IMR-90 (cell line): ENCODE measurements around the gene NPNT. TPM values are rescaled to one million over a fixed set of nuclear protein-coding genes. Genes with fewer than 3 reads are reported as not detected.

Experiments
- ATAC-seq: fragments of 200-7000 bp; cut with Tn5 transposase; 2 replicates; pipeline ENCODE4 v1.9.1; 2020; ENCODE audit warnings: low read depth, mild to moderate bottlenecking, moderate library complexity
- BruUV-seq: library from RNA; stranded (reverse); fragments of 400-500 nt; replicated peaks from 2 replicates; lab custom pipeline; 2021; lab: Mats Ljungman, UMichigan
- CTCF ChIA-PET: fragments of 300-600 bp; formaldehyde crosslinking; extraction: SDS; loops from one replicate; lab custom pipeline; 2021; ENCODE audit warnings: antibody characterized with exemption; lab: Yijun Ruan, JAX
- POLR2A ChIA-PET: fragments of 300-600 bp; sonication (Branson Sonifier 250); formaldehyde crosslinking; loops from one replicate; lab custom pipeline; 2022; ENCODE audit warnings: antibody characterized with exemption; ENCODE audit not compliant: unreplicated experiment; lab: Charles Lee
- DNase-seq: peaks from one replicate; pipeline ENCODE4 v3.0.0; 2013
- H2AFZ ChIP-seq: replicated peaks from 2 replicates; pipeline ENCODE3; 2013; ENCODE audit warnings: low read length, mild to moderate bottlenecking; ENCODE audit not compliant: poor library complexity
- H2AK5ac ChIP-seq: 2 replicates; pipeline ENCODE4 v1.6.1; 2013; ENCODE audit warnings: low read depth, low read length, inconsistent platforms
- H2AK9ac ChIP-seq: replicated peaks from 2 replicates; pipeline ENCODE3; 2013; ENCODE audit warnings: mild to moderate bottlenecking, low read depth, low read length, moderate library complexity; ENCODE audit not compliant: poor library complexity
- H2BK120ac ChIP-seq: 2 replicates; pipeline ENCODE4 v1.6.1; 2013; ENCODE audit warnings: low read depth, low read length, inconsistent platforms
- H2BK15ac ChIP-seq: 3 replicates; pipeline ENCODE4 v1.6.1; 2013; ENCODE audit warnings: low read depth, low read length, inconsistent platforms
- H2BK20ac ChIP-seq: 2 replicates; pipeline ENCODE4 v1.6.1; 2013; ENCODE audit warnings: low read depth, mild to moderate bottlenecking, inconsistent platforms, low read length, moderate library complexity
- H2BK5ac ChIP-seq: 2 replicates; pipeline ENCODE4 v1.6.1; 2013; ENCODE audit warnings: mild to moderate bottlenecking, low read depth, low read length, inconsistent platforms; ENCODE audit not compliant: poor library complexity, severe bottlenecking
- H3K14ac ChIP-seq: replicated peaks from 2 replicates; pipeline ENCODE4 v1.6.1; 2013; ENCODE audit warnings: low read depth, low read length, inconsistent platforms
- H3K18ac ChIP-seq: 2 replicates; pipeline ENCODE4 v1.6.1; 2013; ENCODE audit warnings: low read depth, low read length, control low read depth
- H3K23ac ChIP-seq: 2 replicates; pipeline ENCODE4 v1.6.1; 2013; ENCODE audit warnings: low read depth, low read length, inconsistent platforms
- H3K27ac ChIP-seq: 2 replicates; pipeline ENCODE4 v1.5.1; 2013; ENCODE audit warnings: mild to moderate bottlenecking, control low read depth, low read length; ENCODE audit not compliant: insufficient read depth
- H3K27me3 ChIP-seq: 2 replicates; pipeline ENCODE4 v1.6.1; 2013; ENCODE audit warnings: low read length; ENCODE audit not compliant: control insufficient read depth, insufficient read depth
- H3K36me3 ChIP-seq: 2 replicates; pipeline ENCODE4 v1.6.1; 2013; ENCODE audit warnings: low read length, mixed read lengths; ENCODE audit not compliant: control insufficient read depth, insufficient read depth
- H3K4ac ChIP-seq: 2 replicates; pipeline ENCODE4 v1.6.1; 2013; ENCODE audit warnings: low read depth, low read length, inconsistent platforms
- H3K4me1 ChIP-seq: 2 replicates; pipeline ENCODE4 v1.6.1; 2013; ENCODE audit warnings: low read length, mixed read lengths; ENCODE audit not compliant: control insufficient read depth, insufficient read depth
- H3K4me2 ChIP-seq: 2 replicates; pipeline ENCODE4 v1.6.1; 2013; ENCODE audit warnings: low read depth, mild to moderate bottlenecking, control low read depth, low read length, moderate library complexity
- H3K4me3 ChIP-seq: 2 replicates; pipeline ENCODE4 v1.5.1; 2013; ENCODE audit warnings: low read depth, mild to moderate bottlenecking, control low read depth, low read length, moderate library complexity; ENCODE audit not compliant: insufficient read depth
- H3K56ac ChIP-seq: 2 replicates; pipeline ENCODE4 v1.6.1; 2013; ENCODE audit warnings: low read length, inconsistent platforms; ENCODE audit not compliant: insufficient read depth; ENCODE audit errors: extremely low read depth
- H3K79me1 ChIP-seq, 2 experiments: 2 replicates each; pipeline ENCODE4 v1.6.1; 2013; ENCODE audit warnings: low read length in 2 of 2, inconsistent platforms in 1 of 2, low read depth in 1 of 2
- H3K9ac ChIP-seq: 2 replicates; pipeline ENCODE4 v1.6.1; 2013; ENCODE audit warnings: low read depth, low read length, control low read depth
- H3K9me1 ChIP-seq: 2 replicates; pipeline ENCODE4 v1.6.1; 2013; ENCODE audit warnings: low read length, inconsistent platforms; ENCODE audit not compliant: insufficient read depth
- H3K9me3 ChIP-seq: 2 replicates; pipeline ENCODE4 v1.6.1; 2013; ENCODE audit warnings: low read length; ENCODE audit not compliant: control insufficient read depth, insufficient read depth
- H4K20me1 ChIP-seq: 2 replicates; pipeline ENCODE4 v1.6.1; 2013; ENCODE audit warnings: low read length, inconsistent platforms; ENCODE audit not compliant: insufficient read depth
- H4K5ac ChIP-seq: 2 replicates; pipeline ENCODE4 v1.6.1; 2013; ENCODE audit warnings: mild to moderate bottlenecking, low read depth, low read length, control low read depth
- H4K8ac ChIP-seq, 2 experiments: 2 replicates each; pipeline ENCODE4 v1.6.1; 2013; ENCODE audit warnings: low read depth in 2 of 2, low read length in 2 of 2, control low read depth in 1 of 2, inconsistent platforms in 1 of 2
- H4K91ac ChIP-seq: 2 replicates; pipeline ENCODE4 v1.6.1; 2013; ENCODE audit warnings: low read depth, low read length, inconsistent platforms; ENCODE audit not compliant: insufficient read depth
- BHLHE40 ChIP-seq: fragments of 150-350 bp; IDR thresholded peaks from 2 replicates; pipeline ENCODE4 v1.6.1; 2016; ENCODE audit warnings: mild to moderate bottlenecking, low read depth, low read length
- CEBPB ChIP-seq: IDR thresholded peaks from 2 replicates; pipeline ENCODE4 v1.6.1; 2012; ENCODE audit warnings: low read depth, low read length, improper control_type of control experiment
- CHD1 ChIP-seq: IDR thresholded peaks from 2 replicates; pipeline ENCODE4 v1.6.1; 2012; ENCODE audit warnings: low read depth, low read length, improper control_type of control experiment
- CTCF ChIP-seq: conservative IDR thresholded peaks from 2 replicates; pipeline ENCODE4 v1.5.1; 2012; ENCODE audit warnings: mild to moderate bottlenecking, low read depth, low read length, improper control_type of control experiment
- ELK1 ChIP-seq: fragments of 150-350 bp; IDR thresholded peaks from 2 replicates; pipeline ENCODE4 v1.6.1; 2016; ENCODE audit warnings: low read depth, mild to moderate bottlenecking, low read length, moderate library complexity, borderline replicate concordance
- FOS ChIP-seq: fragments of 150-350 bp; IDR thresholded peaks from 2 replicates; pipeline ENCODE4 v1.6.1; 2016; ENCODE audit warnings: low read depth, low read length
- MAFK ChIP-seq: IDR thresholded peaks from 2 replicates; pipeline ENCODE4 v1.6.1; 2012; ENCODE audit warnings: low read depth, low read length, improper control_type of control experiment
- MAZ ChIP-seq: IDR thresholded peaks from 2 replicates; pipeline ENCODE4 v1.6.1; 2012; ENCODE audit warnings: low read depth, mild to moderate bottlenecking, low read length, improper control_type of control experiment, moderate library complexity, borderline replicate concordance
- MXI1 ChIP-seq: IDR thresholded peaks from 2 replicates; pipeline ENCODE4 v1.6.1; 2012; ENCODE audit warnings: low read depth, mild to moderate bottlenecking, low read length, moderate library complexity, borderline replicate concordance
- NFE2L2 ChIP-seq: fragments of 150-350 bp; IDR thresholded peaks from 2 replicates; pipeline ENCODE4 v1.6.1; 2016; ENCODE audit warnings: low read depth, mild to moderate bottlenecking, low read length
- POLR2A ChIP-seq: IDR thresholded peaks from 2 replicates; pipeline ENCODE4 v1.6.1; 2012; ENCODE audit warnings: mild to moderate bottlenecking, low read depth, low read length
- RAD21 ChIP-seq: IDR thresholded peaks from 2 replicates; pipeline ENCODE4 v1.6.1; 2012; ENCODE audit warnings: low read length, improper control_type of control experiment
- RCOR1 ChIP-seq: IDR thresholded peaks from 2 replicates; pipeline ENCODE4 v1.6.1; 2012; ENCODE audit warnings: mild to moderate bottlenecking, low read length, improper control_type of control experiment; ENCODE audit not compliant: insufficient replicate concordance
- RFX5 ChIP-seq: IDR thresholded peaks from 2 replicates; pipeline ENCODE4 v1.8.0; 2012; ENCODE audit warnings: low read depth, mild to moderate bottlenecking, low read length, moderate library complexity
- SMC3 ChIP-seq: fragments of 150-350 bp; IDR thresholded peaks from 2 replicates; pipeline ENCODE4 v1.6.1; 2016; ENCODE audit warnings: low read depth, mild to moderate bottlenecking, antibody characterized with exemption, low read length, moderate library complexity
- USF2 ChIP-seq: fragments of 150-350 bp; IDR thresholded peaks from 2 replicates; pipeline ENCODE4 v1.6.1; 2017; ENCODE audit warnings: mild to moderate bottlenecking, antibody characterized with exemption, low read length, low read depth
- WGBS, 2 experiments: methylation state at CpG; one replicate each; pipeline versions ENCODE4 v1.1.5 to v1.1.7; 2013; ENCODE audit warnings: missing lambda C conversion rate in 2 of 2; ENCODE audit not compliant: insufficient read length in 1 of 2; ENCODE audit errors: extremely low coverage in 2 of 2; 5-methylcytosine and 5-hydroxymethylcytosine counted together
- dilution Hi-C: fragments of 300-500 bp; cut with HindIII; formaldehyde crosslinking; loops from one replicate; pipeline ENCODE4 v1.14.3; 2018; ENCODE audit warnings: low sequenced_read_pairs; ENCODE audit not compliant: unreplicated experiment
- in situ Hi-C: fragments of 300-500 bp; cut with MboI; formaldehyde crosslinking; loops from 3 replicates; pipeline ENCODE4 v1.14.3; 2019; ENCODE audit warnings: low sequenced_read_pairs, inconsistent platforms, mixed read lengths
- intact Hi-C: fragments of 100-400 bp; cut with micrococcal nuclease; formaldehyde crosslinking; loops from 2 replicates; pipeline ENCODE4 v1.10.0; 2022
- polyA plus RNA-seq, 3 experiments: library from polyadenylated mRNA; depleted of rRNA; stranded (reverse); fragments of >200 nt; gene quantifications; 2 replicates each; pipeline ENCODE4 v1.2.3, GENCODE V29; 2012; ENCODE audit warnings: low replicate concordance in 1 of 3
- total RNA-seq: library from RNA; depleted of rRNA; stranded (reverse); fragments of >200 nt; gene quantifications from 2 replicates; pipeline ENCODE4 v1.2.3, GENCODE V29; 2012

Gene NPNT
- total and polyA plus RNA-seq, 2 of the 4 experiments (the other 2 are of a cell fraction): not detected

- no TSS peak for BruUV-seq
- CTCF ChIA-PET: no interaction called here
Measured at GRCh38 chr4:105978684-105979296, 83.5 kb downstream of the NPNT start.

More at GRCh38 chr4:105978684-105979296, 83.5 kb downstream of the NPNT start:
- H3K4me2 ChIP-seq: no peak overlapping the region
- no peak overlapping the region for H3K18ac ChIP-seq
- WGBS, 2 experiments: no CpG with 5 or more reads among the region's 2 CpGs
- H2BK20ac ChIP-seq: no peak overlapping the region
- no peaks in the 10 kb centered on the region for H3K9me3 ChIP-seq
- H2AFZ ChIP-seq: no peak overlapping the region
- no peak overlapping the region for H3K14ac ChIP-seq
- H4K20me1 ChIP-seq: no peaks in the 10 kb centered on the region
- H4K5ac ChIP-seq: no peak overlapping the region
- no peak overlapping the region for H3K23ac ChIP-seq
- H3K4ac ChIP-seq: no peak overlapping the region
- H2BK120ac ChIP-seq: no peak overlapping the region
- no peak overlapping the region for H4K8ac ChIP-seq
- H3K9me1 ChIP-seq: no peaks in the 10 kb centered on the region
- no peak overlapping the region for H2BK5ac ChIP-seq
- DNase-seq (no peak), ATAC-seq (no peak)
- no peak overlapping the region for H2AK5ac ChIP-seq
- H3K36me3 ChIP-seq: no peaks in the 10 kb centered on the region
- POLR2A ChIA-PET: no interaction called here
- no peak overlapping the region for H3K56ac ChIP-seq
- no peak overlapping the region for H3K27ac ChIP-seq
- no peak overlapping the region for H2AK9ac ChIP-seq
- no peaks in the 10 kb centered on the region for H3K79me1 ChIP-seq
- H3K4me3 ChIP-seq: no peak overlapping the region
- dilution Hi-C loops (no loop called here), intact Hi-C loops (no loop called here), in situ Hi-C loops (no loop called here)
- H4K91ac ChIP-seq: no peak overlapping the region
- no peak overlapping the region for H2BK15ac ChIP-seq
- H3K4me1 ChIP-seq: no peaks in the 10 kb centered on the region
- no peak overlapping the region for H3K9ac ChIP-seq
- H3K27me3 ChIP-seq: no peaks in the 10 kb centered on the region; the same call in 1 of the 2 replicates
- no peak for TF ChIP-seq POLR2A
- no peak for TF ChIP-seq FOS
- no peak for TF ChIP-seq CEBPB
- no peak for TF ChIP-seq RCOR1
- no peak for TF ChIP-seq SMC3
- no peak for TF ChIP-seq USF2
- TF ChIP-seq ELK1: no peak
- TF ChIP-seq MXI1: no peak
- no peak for TF ChIP-seq BHLHE40
- no peak for TF ChIP-seq MAZ
- TF ChIP-seq RFX5: no peak
- TF ChIP-seq NFE2L2: no peak
- no peak for TF ChIP-seq CTCF
- no peak for TF ChIP-seq MAFK
- no peak for TF ChIP-seq RAD21
- TF ChIP-seq CHD1: no peak
